Stimulated activated CD8-positive, alpha-beta memory T cell treated with anti-CD3 and anti-CD28 coated beads, Interleukin-7, amount 100 ng/mL, for 48 hours (primary cell): Measurements from ENCODE around the gene FAXC.
A peak's percentile ranks its signal among the peaks of the same experiment; 100 is the strongest.
"Not testable (repeated sequence)": the region's sequence is repeated elsewhere in the genome, so short reads cannot be mapped to it uniquely, and the experiment has no call there.

ENCODE experiments used
- DNase-seq, 2 donors: peaks; one replicate each; pipeline ENCODE4 v3.0.0-alpha.2; 2020; ENCODE audit warnings: low read depth in 1 of 2; ENCODE audit errors: extremely low read depth in 1 of 2

FAXC gene

GRCh38 chr6:99344289-99344688, 5.2 kb downstream of the FAXC start:
- no peak for DNase-seq

GRCh38 chr6:99341862-99342455, 7.5 kb downstream of the FAXC start:
- DNase-seq = no peak

DNA sequence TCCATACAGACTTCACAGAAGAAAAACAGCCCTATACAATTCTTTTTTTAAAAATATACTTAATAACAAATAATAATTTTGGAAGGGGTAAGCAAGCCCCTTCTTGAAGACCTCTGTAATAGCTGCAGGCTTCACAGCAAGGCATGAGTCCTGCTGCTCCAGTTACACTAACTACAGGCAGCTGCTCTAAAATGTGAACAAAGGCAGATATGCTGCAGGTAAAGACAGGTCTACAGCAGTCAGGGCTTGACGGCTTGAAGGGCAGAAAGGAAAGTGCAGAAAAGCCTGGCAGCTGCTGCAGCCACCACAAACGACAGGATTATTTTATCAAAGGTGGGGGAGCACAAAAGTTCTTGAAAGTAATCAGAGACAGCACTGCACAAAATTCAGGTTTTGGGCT, 11.3 kb downstream of the FAXC start:
- DNase-seq = no peak

DNA sequence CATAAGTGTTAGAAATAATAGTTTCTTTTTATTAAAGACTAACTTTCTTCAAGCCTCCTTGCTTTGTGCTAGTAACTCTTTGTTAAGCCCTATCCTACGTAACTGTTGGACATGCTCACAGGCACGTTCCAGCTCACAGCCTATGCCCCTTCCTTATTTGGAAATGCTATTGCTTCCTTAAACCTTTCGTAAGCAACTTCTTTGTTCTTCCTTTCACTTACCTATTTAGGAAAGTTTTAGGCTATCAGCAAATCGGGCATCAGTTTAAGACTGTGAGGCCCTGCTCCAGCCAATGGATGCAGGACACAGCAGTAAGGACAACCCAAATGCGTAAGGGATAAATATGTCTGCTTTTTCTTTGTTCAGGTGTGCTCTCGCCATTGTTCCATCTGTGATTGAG, 14.2 kb downstream of the FAXC start:
- DNase-seq = not testable (repeated sequence)

DNA sequence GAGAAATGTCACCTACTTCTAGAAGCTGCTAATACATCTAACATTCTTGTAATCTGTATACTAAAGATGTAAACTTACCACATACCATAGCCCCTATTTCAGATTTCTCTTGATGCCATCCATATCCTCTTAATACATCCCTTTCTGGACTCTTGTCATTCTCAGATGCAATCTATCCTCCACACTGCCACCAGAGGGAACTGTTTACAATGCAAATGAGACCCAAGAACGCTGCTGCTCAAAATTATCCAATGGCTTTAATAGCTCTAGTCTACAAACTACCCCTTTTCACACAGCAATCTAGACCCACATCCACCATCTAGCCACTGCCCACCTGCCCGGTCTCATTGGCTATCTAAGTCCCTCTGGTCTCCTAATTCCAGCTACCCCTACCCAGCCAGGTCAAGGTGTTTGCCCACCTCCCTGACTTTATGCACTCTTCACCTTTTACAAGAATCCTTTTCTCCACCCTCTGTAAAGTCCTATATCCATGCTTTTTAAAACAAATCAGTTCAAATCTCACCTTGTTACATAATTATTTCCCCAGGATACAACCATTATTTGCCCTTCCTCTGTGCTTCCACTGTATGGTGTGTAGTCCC, 14.8 kb downstream of the FAXC start:
- peak in 1 of 2 donors; percentile 23 for DNase-seq

DNA sequence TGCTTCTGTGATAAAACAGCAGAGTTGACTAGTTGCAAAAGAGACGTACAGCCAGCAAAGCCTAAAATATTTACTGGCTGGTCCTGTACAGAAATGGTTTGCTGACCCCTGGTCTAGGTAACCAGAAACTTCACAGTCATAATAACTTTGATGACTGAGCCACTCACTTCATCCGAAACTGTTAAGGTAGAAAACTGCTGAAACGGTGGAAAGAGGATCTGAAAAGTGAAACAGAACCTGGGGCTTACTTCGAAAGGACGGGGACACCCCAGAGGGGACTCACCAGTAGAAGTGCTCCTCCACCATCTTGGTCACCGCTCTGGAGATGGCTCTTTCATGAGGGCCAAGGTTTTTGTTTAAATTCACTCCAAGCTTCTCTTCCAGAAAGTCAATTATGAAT, 16.4 kb downstream of the FAXC start:
- no peak for DNase-seq

DNA sequence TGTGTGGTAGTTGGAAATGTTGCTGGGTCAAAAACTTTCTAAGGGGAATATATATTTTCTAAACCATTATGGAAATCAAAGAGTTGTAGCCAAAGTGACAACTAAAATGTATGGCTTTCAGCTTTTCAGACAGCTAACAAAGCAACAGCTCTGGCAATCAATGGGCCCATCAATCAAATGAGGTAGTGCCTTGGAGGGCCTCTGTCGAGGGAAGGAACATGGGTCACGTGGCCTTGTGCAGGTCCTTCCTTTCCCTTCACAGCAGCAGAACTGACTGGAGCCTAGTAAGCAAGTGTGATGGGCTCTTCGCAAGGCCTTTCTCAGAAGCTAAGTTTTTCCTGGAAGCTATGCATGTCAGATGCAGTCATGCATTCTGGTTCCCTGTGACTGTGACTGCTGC, 17.9 kb downstream of the FAXC start:
- no peak for DNase-seq

GRCh38 chr6:99330159-99330558, 19.3 kb downstream of the FAXC start:
- DNase-seq = peak; percentile 11 to 45

DNA sequence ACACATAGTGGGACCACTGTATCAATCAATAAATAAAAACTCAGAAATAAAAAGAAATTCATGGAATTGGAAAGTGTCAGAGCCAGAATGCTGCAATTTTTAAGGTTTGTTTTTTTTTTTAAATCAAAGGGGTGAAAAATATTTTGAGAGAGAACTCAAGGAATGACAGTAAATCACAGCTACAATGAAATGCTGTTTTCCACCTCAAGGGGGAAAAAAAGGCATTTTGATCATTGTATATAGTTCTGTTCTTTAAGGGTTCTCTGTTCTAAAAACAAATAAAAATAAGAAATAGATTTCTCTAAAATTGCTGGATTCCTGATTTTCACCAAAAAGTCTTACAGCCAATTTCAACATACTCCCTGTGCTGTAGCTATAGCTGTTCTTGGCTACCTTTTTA, 24.5 kb downstream of the FAXC start:
- no peak for DNase-seq

DNA sequence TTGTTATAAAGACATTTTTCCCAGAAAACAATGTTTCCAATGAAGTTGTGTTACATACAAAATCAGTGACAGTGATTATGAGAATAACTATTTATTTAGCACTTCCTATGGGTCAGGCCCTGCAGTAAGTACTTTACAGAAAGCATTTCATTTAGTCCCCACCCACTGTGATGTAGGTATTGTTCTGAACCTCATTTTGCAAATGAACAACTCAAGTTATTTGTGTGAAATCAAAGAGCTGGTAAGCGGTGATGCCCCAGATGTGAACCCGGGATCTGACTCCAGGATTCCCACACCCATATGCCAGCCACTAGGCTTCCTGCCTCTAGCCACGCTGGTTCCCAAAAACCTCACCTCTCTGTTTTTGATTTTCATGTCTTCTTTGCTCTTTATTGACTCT, 30.9 kb downstream of the FAXC start:
- no peak for DNase-seq

GRCh38 chr6:99312354-99312753, 37.1 kb downstream of the FAXC start:
- DNase-seq = no peak

GRCh38 chr6:99310553-99310952, 38.9 kb downstream of the FAXC start:
- no peak for DNase-seq

DNA sequence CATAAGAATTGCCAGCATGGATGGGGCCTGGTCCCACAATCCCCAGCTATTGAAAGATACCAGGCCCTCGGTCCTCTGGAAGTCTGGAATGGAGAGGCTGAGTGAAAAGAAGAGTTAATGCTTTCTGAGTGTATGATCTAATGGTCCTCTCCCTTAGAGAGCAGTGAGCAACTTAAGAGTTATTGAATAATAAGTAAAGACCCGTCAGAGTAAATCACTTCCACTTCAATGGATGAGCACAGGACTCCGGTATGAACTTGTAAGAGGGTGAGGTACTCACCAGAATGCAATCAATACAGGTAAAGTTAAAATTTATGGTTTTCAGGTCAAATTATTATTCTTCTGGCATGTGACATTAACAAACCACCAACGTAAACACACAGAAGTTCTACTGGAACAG, 39.9 kb downstream of the FAXC start:
- DNase-seq = no peak

DNA sequence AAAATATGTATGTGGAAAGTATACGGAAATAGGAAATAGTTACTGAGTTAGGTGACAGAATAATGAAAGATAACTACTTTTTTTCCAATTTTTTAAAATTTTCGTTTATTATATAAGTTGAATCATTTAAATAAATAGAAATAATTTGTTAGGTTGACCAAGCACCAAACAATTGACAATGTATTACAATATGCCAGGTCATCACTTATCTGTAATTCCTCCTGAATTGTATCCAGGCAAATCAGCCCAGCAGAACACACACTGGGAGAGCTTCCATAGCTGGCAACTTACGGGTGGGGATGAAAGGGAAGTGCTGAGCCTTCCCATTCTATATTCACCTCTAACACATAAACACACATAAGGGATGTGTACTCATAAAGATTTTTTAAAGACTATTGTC, 40.7 kb downstream of the FAXC start:
- DNase-seq = no peak

DNA sequence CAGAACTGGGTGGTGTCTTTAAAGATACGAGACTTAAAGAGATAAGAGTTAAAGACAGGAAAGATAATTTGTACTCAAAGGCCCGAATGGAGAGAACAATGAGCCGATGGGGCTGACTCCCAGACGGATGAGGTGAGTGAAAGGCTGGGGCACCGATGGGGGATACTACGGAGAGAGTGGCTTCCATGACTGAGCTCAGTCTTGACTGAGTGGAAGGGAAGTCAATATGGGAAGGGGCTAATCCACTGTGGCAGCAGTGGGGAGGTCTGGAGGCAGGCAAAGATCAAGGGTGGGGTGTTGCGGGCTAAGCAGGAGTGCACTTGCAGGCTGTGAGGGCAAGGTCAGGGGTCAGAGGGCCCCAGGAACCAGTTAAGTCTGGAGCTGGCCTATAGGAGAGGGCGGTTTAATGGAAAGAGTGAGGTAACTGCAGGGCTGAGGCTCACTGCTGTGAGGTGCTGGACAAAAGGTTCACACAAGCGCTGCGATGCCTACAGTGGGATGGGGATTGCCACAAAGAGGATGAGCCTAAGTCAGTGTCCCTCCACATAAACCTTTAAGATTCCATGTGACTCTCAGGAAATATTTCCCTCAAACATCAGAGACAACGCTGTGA, 42.1 kb downstream of the FAXC start:
- no peak for DNase-seq

DNA sequence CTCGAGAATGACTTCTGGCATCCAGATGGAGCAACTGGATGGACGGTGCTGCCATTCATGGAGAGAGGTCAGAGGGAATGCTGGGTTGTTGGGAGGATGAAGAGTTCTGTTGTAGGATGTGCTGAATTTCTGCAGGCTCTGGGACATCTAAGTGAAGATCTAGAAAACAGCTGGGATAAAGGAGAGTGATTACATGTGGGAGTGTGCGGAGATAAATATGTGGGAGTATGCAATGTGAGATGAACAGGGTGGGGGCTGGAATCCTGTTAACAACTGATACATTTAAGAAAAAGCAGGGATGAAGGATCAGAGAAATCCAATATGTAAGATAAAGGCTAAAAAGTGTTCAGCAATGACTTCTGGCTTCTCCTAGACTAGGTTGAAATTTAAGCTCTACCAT, 43.1 kb downstream of the FAXC start:
- DNase-seq = no peak

DNA sequence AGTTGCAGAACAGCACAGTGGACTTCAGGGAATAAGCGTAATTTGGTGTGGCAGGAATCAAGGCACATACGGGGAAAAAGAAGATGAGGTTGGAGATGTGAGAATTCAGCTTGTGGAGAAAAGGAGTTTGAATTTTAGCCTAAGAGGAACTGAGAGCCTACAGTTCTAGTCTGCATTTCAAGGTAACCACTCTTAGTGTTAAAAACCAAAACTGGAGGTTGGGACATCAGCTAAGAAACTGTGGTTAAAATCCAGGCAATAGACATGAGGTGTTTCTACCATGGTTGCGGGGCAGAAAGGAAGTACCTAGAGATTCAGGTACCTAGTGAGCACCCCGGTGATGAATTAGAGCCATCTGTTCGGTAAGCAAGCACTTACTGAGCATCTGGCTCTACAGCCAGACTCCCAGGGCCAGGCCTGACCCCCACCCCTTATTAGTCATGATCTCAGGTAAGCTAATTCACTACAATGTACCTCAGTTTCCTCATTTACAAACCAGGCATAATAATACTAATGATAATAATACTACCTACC, 44.4 kb downstream of the FAXC start:
- DNase-seq = no peak

- no peak for DNase-seq
Measured at GRCh38 chr6:99297415-99297814, 52.1 kb downstream of the FAXC start.

DNA sequence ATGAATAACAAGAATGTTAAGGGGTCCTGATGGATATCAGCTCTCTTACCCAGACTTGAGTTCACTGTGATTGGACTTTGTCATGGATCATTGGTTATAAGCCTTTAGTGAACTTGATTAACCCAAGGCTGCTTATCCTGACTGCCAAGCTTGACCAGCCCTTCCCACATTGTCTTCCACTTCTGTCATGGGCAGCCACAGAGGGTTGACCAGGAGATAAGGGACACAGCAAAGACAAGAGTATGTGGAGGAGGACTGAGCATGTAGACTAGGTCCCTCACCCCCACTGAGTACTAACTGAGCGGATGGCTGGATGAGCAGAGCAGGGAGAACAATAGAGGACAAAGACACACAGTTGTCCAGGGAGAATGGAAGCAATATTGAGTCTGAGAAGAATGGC, 52.5 kb downstream of the FAXC start:
- DNase-seq = no peak

- DNase-seq = no peak
Measured at GRCh38 chr6:99296261-99296660, 53.2 kb downstream of the FAXC start.

DNA sequence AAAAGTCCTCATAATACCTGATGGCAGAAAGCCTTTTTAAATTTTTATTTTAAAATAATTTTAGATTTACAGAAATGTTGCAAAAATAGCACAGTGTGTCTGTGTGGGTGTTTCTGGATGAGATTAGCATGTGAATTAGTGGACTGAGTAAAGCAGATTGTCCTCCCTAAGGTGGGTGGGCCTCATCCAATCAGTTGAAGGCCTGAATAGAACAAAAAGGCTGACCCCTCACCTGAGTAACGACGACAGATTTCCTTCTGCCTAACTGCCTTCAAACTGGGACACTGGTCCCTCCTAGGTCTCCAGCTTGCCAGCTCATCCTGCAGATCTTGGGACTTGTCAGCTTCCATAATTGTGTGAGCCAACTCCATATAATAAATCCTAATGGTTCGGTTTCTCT, 54.2 kb downstream of the FAXC start:
- DNase-seq = no peak

GRCh38 chr6:99294786-99295185, 54.7 kb downstream of the FAXC start:
- DNase-seq = no peak
